GM18502 (cell line): Measurements from ENCODE around the gene SHC3.

Experiments used
- ATAC-seq: cut with Tn5 transposase; IDR thresholded peaks from one replicate; pipeline ENCODE4 v1.9.1; 2021; ENCODE audit warnings: mild to moderate bottlenecking; ENCODE audit not compliant: unreplicated experiment, poor library complexity

SHC3 gene

DNA sequence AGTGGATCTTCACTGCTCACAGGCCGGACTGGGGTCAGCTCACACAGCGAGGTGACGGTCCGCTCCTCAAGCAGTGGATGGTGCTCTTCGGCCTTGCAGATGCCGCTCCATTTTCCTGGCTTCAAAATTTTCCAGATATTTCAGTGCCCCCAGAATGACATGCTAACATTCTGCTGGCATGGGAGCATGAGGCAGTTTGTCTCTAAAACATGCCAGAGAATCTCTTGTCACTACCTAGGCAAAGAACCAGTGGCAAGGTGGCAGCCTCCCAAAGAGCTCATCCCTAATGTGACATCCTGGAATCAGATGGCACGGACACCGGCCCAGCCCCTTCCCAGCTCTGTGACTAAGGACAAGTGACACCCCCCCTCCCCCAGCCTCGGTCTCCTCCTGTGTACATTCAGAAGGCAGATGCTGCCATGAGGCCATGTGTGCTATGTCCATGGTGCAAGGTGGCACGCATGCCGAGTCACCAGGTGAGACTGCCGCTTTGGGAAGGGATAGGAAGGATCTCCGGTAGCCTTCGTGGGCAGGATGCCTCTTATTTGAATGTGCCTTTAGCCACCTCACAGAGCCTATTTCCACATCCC, 184.7 kb downstream of the SHC3 start:
- ATAC-seq, result no peak

GRCh38 chr9:88993327-88993726, 185.3 kb downstream of the SHC3 start:
- no peak for ATAC-seq

DNA sequence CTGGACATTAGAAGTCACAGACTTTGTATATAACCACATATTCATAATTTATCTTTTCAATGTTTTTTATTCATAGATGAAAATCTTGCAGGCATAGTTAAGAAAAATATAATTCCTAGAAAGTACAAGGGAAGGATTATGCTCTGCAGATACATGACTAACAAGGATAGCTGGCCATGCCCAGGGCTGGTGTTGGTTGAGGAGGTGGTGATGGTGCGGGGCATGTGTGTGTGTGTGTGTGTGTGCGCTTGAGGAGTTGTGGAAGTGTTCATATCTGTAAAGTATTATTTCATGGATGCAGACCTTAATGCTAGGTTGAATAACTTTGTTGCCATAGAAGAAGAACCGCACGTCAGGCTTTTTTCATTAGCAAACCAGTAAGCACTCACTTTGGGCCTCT, 186.1 kb downstream of the SHC3 start:
- no peak for ATAC-seq

DNA sequence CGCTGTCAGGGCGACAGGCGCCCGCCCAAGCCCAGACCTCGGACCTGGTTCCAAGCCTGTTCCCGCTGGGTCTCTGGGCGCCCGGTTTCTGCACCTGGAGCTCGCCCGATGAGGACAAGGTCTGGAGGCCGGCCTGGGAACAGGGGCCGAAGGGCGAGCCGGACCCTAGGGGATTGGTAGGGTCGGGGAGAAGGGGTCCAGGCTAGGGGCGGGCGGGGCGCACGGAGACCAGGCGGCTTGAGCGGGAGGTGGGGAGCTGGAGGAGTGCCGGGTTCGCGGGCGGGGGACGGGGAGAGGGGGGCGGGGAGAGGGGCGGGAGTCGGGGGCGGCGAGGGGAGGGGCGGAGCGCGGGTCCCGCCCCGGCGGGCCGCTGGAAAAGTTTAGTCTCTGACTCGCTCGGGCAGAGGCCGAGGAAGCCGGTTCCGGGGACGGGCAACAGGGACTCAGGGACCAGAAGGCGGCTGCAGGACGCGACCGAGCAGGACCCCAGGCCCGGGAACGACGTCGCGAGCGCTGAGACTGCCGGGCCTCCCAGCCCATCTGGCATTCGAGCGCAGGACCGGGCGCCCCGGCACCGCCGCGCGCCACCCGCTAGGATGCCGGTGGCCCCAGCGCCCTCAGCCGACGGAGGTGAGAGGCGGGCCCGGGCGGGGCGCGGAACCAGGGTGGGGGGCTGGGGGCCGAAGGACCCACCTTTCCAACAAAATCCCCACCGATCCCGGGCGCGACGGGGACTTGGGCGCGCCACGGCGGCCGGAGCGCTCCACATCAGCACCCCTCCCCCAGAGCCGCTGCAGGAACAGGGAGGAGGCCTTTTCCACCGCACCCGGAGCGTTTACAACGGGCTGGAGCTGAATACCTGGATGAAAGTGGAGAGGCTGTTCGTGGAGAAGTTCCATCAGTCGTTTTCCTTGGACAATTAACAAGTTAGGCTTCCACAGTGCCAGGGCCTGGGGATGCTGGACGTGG, 187.3 kb downstream of the SHC3 start, which contains the start of gene S1PR3:
TSS of gene S1PR3 (plus strand) at position 403 of the 969 bp plus-strand sequence. CDS start 9,733 bp downstream, outside the sequence.
- ATAC-seq, result no peak

DNA sequence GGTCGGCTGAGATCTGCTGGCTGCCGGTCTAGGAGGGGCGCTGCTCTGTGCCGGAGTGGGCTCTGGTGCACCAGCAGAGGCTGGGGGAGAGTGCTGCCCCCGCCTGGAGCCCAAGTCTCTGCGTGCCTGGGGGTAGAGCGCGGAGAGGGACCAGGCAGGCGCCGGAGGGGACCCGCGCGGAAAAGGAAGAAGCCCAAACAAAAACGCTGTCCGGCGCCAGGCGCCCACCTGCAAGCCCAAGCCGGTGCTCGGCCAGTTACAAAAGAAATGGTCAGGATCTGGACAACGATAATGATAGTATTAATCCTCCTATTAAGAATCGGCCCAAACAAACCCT, 187.9 kb downstream of the SHC3 start:
- ATAC-seq, result no peak

- no peak for ATAC-seq
These were observed 188.4 kb downstream of the SHC3 start for GRCh38 chr9:88990041-88990728.

DNA sequence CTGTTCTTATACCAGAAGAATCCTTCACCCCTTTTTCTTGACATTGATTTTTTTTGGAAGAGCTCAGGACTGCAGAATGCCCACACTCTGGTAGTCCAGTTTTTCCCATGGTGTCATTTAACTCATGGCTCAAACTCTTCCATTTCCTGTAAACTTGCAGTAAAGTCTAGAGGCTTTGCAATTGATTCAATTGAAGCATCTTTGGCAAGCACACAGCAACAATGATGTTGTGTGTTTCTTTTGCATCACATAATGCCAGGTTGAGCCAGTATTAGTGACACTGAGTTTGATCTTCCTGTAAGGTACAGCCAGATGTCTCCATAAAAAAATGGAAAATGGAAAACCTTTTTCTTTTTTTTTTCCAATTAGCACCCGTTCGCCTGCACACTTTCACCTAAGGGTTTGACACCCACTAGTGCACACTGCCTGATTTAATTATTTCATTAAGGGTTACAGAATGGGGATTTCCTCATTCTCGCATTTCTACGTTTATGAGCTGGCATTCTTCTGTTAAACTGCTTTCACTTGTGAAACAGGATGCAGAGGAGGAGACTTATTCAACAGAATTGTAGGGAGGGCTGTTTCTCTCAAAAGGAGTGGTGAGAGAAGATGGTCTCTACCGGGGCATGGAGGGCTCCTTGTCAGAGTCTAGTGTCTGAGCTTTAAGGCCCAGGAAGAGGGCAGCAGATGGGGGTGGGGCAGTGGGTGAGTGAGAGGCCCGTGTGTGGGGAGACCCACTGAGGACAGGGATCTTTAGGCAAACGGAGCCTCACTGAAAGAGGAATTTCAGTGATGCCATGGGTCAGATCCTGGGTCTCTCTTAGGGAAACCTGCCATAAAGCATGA, 189.6 kb downstream of the SHC3 start:
- no peak for ATAC-seq

DNA sequence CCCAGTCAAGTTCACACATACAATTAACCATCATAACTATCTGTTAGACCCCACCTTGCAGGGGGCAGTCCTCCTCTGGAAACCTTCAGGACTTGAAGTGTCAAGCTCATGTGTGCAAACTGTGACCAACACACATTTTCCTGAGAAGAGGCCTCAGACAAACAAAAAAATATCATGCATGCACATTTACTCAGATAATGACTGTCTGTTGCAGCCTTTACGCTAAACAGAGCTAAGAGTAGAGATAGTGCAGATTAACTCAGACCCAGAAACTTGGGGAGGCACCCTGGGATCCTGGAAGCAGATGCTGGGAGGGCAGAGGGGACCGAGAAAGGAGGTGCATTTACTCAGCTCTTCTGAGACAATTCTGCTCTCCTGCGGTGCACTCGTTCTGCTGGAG, 191.0 kb downstream of the SHC3 start:
- no peak for ATAC-seq

GRCh38 chr9:88986776-88987175, 191.8 kb downstream of the SHC3 start:
- ATAC-seq, result no peak

DNA sequence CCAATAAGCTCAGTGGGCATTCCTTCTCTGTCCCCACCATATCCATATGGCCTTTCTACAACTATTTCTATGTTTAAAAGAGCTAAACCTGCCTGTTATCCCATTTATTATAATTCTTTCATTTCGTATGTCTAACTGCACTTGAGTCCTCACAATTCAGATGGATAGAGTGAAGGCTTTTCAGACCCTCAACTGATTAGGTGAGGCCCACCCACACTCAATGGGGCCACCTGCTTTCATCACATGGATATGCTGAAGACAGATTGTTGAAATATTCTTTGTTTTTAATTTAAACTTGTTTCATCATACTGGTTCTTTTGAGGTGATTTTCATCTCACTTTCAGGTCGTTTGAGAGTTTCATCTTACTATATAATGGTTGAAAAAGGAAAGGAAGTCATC, 193.0 kb downstream of the SHC3 start:
- no peak for ATAC-seq

DNA sequence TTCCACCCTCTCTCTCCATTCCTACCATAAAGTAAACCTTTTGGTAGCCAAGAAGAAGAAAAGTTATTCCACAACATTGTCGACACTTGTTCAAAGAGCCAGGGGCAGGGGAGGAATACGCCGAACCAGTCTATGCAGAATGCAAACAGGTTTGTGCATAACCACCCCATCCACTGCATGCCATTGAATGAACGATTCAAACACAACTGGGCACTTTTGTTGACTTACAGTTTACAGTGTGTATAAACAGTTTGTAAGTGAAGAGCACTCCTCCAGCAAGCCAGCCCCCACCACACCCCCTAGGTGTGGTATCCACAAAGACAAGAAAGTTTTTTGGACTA, 194.1 kb downstream of the SHC3 start:
- no peak for ATAC-seq

GRCh38 chr9:88983865-88984542, 194.6 kb downstream of the SHC3 start:
- no peak for ATAC-seq

DNA sequence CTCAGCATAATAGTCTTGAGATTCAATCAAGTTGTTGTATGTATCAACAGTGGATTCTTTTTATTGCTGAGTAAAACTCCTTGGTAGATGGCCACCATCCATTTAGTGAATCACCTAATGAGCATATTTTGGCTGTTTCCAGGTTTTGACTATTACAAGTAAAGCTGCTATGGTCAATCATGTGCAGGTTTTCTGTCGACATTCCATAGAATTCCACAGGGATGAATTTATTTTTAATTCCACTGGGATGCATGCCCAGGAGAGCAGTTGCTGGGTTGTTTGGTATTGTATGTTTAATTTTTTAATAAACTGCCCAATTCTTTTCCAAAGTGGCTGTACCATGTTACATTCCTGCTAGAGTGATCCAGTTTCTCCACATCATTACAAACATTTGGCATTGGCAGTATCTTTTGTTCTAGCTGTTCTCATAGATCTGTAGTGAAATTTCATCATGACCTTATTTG, 197.8 kb downstream of the SHC3 start:
- no peak for ATAC-seq

GRCh38 chr9:88979791-88980190, 198.8 kb downstream of the SHC3 start:
- ATAC-seq, result no peak

DNA sequence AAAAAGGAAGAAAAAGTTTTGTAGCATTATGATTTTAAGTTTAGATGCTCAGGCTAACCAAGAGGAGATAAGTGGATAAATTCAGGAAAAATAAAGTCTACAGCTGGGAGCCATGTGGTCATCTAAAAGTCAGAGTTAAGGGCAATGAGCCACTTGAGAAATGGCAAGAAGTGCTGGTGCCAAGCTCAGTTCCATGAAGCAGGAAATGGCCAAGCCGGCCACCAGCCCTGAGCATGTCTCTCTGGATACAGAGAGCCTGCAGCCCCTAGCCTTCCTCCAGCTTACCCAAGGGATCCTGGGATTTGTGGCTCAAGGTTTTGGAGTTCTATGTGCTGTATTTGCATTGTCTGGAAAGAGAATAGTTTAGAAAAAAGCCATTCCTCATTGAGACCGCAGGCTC, 199.6 kb downstream of the SHC3 start:
- ATAC-seq, result no peak

DNA sequence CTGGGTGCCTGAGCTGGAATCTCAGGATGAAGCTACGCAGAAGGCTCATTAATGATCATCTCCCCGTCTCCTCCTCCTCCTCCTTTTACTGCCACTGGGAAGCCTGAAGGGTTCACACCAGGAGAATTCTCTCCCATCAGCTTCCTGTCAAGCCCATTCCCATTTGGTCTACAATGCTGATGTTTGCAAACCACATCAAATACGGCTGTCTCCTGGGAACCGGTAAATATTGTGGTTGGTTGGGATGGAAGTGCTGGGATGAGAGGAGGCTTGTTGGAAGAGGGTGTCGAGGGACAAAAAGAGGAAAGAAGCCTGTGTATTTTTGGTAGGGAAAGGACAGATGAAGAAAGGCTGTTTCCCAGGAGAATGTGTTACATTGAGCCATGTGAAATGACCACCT, 200.6 kb downstream of the SHC3 start:
- no peak for ATAC-seq

DNA sequence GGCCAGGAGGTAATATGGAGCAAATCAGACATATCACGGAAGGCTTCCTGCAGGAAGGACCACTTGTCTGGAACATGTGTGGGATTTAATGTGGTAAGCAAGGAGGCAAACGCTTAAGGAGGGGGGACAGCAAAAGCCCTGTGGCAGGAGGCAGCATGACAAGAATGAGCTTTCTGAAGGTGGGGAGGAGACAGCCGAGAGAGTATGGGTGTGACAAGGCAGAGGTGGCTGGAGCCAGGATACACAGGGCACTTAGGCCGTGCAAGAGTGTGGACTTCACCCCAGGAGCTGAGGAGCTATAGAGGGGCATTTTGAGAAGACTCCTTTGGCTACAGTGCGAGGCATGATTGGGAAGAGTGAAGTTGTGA, 201.7 kb downstream of the SHC3 start:
- ATAC-seq, result no peak

DNA sequence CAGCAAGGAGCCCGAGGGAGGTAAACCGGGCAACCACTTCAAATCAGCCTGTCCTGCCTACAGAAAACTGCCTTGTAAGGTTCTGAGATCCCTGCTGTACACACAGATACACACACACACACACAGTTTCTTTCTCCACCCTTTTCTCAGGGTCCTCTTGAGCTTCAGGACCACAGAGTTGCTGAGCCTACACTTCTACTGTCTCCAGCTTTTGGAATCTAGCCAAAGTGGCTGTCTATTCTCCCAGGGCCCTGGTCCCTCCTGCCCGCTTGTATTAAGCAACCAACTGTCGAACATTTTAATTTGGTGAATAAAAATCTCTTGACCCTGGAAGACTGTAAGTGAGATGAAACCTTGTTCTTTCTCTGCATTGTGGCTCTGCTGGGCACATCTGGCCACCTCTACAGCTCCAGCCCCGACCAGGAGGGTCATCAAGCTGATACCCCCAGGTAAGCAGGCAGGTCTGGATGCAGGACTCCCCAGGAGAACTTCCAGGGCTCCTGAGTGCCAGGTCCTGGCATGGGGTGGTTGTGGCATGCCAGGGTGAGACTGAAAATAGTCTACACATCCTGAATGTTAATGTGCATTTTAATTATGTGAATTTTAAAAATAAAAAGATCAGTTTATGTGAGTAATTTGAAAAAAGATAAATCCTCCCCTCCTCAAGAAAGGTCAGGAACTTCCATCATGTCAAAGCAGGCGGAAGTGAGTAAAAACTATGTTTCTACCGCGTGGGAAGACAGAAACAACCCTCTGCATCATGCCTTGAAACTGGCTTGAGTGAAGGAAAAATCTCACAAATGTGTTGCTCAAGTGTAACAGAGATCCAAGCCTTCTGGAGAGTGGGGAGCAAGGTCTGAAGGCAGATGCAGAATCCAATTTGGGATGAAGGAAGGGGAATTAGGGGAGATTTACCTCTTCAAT, 202.4 kb downstream of the SHC3 start:
- ATAC-seq, result no peak

- ATAC-seq, result no peak
These were observed 204.0 kb downstream of the SHC3 start for GRCh38 chr9:88974641-88975040.
